Skeletal muscle tissue (tissue), 4 donors: Measurements from ENCODE around the gene PROB1. TPM values are rescaled to one million over a fixed set of nuclear protein-coding genes. Genes with fewer than 3 reads are reported as not detected.
"Not testable (repeated sequence)": the region's sequence is repeated elsewhere in the genome, so short reads cannot be mapped to it uniquely, and the experiment has no call there.

Experiments used
- H3K27ac ChIP-seq: one replicate; pipeline ENCODE4 v1.7.0; 2013; ENCODE audit warnings: mild to moderate bottlenecking, low read depth, low read length, inconsistent platforms
- H3K27me3 ChIP-seq, 3 donors: one replicate each; pipeline ENCODE4 v1.7.0; 2013; ENCODE audit warnings: low read length in 3 of 3; ENCODE audit not compliant: control insufficient read depth in 3 of 3, insufficient read depth in 3 of 3
- H3K36me3 ChIP-seq, 3 donors: one replicate each; pipeline ENCODE4 v1.7.0; 2013; ENCODE audit warnings: low read length in 3 of 3; ENCODE audit not compliant: control insufficient read depth in 3 of 3, insufficient read depth in 3 of 3
- H3K4me1 ChIP-seq, 3 donors: one replicate each; pipeline ENCODE4 v1.7.0; 2013; ENCODE audit warnings: low read length in 3 of 3, mild to moderate bottlenecking in 3 of 3; ENCODE audit not compliant: control insufficient read depth in 3 of 3, insufficient read depth in 3 of 3
- H3K4me3 ChIP-seq, 3 donors: one replicate each; pipeline ENCODE4 v1.7.0; 2013; ENCODE audit warnings: low read length in 3 of 3
- H3K9ac ChIP-seq, 3 donors: one replicate each; pipeline ENCODE4 v1.7.0; 2013; ENCODE audit warnings: low read length in 3 of 3, mild to moderate bottlenecking in 3 of 3, moderate library complexity in 2 of 3, low read depth in 1 of 3
- H3K9me3 ChIP-seq, 3 donors: one replicate each; pipeline ENCODE4 v1.7.0; 2013; ENCODE audit warnings: low read length in 3 of 3; ENCODE audit not compliant: control insufficient read depth in 3 of 3
- total RNA-seq: library from RNA; depleted of rRNA; stranded (reverse); fragments of >200 nt; gene quantifications from one replicate; pipeline ENCODE4 v1.2.3, GENCODE V29; 2014
- donor health status: Osteomylitis.

Gene PROB1, protein sequence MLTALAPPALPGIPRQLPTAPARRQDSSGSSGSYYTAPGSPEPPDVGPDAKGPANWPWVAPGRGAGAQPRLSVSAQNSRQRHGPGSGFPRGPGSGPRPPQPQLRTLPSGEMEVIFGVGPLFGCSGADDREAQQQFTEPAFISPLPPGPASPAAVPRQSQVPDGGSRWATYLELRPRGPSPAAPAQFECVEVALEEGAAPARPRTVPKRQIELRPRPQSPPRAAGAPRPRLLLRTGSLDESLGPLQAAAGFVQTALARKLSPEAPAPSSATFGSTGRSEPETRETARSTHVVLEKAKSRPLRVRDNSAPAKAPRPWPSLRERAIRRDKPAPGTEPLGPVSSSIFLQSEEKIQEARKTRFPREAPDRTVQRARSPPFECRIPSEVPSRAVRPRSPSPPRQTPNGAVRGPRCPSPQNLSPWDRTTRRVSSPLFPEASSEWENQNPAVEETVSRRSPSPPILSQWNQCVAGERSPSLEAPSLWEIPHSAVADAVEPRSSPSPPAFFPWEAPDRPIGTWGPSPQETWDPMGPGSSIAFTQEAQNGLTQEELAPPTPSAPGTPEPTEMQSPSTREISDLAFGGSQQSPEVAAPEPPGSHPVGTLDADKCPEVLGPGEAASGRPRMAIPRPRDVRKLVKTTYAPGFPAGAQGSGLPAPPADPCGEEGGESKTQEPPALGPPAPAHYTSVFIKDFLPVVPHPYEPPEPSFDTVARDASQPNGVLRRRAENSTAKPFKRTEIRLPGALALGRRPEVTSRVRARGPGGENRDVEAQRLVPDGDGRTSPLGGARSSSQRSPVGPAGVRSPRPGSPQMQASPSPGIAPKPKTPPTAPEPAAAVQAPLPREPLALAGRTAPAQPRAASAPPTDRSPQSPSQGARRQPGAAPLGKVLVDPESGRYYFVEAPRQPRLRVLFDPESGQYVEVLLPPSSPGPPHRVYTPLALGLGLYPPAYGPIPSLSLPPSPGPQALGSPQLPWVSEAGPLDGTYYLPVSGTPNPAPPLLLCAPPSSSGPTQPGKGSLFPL
- total RNA-seq = 23.5 TPM

DNA sequence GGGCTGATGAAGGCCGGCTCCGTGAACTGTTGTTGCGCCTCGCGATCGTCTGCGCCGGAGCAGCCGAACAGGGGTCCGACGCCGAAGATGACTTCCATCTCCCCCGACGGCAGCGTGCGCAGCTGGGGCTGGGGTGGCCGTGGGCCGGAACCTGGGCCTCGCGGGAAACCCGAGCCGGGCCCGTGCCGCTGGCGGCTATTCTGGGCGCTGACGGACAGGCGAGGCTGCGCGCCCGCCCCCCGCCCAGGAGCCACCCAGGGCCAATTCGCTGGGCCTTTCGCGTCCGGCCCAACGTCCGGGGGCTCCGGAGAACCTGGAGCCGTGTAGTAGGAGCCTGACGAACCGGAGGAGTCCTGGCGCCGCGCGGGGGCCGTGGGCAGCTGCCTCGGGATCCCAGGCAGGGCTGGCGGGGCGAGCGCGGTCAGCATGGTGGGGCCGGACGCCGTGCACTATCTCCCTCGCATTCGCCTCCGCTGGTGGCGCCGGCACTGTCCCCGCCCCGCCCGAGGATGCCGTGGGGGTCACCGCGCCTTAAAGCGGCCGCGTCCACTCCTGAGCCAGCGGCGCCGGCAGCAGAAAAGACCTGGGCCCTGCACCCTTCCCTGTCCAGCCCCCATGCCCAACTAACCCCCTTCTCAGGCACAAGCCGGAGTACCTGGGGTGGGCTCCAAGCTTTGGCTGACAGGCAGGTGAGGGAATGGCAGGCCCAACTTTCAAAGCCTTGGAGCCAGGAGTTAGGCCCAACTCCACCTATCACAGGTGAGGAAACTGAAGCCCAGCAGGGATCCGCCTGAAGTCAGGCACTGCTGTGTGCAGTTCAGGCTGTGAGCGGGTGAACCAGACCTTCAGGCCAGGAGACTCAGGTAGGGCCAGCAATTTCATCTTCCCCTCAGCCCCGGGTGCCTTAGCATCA is at the start of gene PROB1:
Gene PROB1, minus strand, starts transcription at position 451 of the 913 bp plus-strand sequence. Its CDS starts 23 bp downstream, at position 428.
- Histone ChIP-seq H3K4me3 (peak within 1 kb of the TSS; percentile 73 to 92 (median 85)), H3K9ac (peak within 1 kb of the TSS; percentile 96 to 98 (median 98)), H3K27me3 (no peaks in the 10 kb centered on the region), H3K27ac (peak within 1 kb of the TSS; percentile 98), H3K36me3 (peaks cover 7 to 15% (median 12%) of the 10 kb centered on the region in 3 donors), H3K4me1 (peaks cover 49 to 62% (median 56%) of the 10 kb centered on the region in 3 donors), H3K9me3 (no peaks in the 10 kb centered on the region)

DNA sequence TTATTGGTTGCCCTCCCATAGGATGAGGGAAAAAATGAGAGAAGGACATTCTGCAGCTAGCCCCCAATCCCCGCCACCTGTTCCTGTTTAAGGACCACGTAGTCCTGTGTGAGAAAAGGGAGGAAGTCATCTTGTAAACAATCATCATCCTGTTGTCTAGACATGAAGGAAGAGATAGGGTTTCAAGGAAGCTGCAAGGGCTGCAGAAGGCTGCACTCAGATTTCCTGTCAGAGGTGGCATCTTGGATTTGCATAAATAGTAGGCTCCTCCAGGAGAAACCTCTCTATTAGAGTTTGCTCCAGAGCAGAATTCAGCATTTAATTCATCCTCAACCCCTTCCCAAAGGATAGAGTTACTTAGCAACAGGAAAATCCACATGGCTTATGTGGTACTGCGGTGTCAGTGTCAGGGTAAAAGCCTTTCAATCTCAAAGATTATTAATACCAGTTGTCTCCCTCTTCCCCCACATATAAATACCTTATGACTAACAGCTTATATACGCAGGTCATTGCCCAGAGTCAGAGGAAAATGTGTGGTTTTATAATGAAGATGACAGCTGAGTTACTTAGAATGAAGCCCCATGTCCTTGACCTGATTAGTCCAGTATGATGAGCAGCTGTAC is 49.0 kb upstream of the PROB1 start:
- Histone ChIP-seq H3K36me3 (no peaks in the 10 kb centered on the region), H3K27me3 (no peaks in the 10 kb centered on the region), H3K27ac (no peak overlapping the region), H3K9ac (no peak overlapping the region), H3K4me3 (no peak overlapping the region), H3K9me3 (no peaks in the 10 kb centered on the region), H3K4me1 (peaks cover 5 to 12% (median 5%) of the 10 kb centered on the region in 3 donors)

DNA sequence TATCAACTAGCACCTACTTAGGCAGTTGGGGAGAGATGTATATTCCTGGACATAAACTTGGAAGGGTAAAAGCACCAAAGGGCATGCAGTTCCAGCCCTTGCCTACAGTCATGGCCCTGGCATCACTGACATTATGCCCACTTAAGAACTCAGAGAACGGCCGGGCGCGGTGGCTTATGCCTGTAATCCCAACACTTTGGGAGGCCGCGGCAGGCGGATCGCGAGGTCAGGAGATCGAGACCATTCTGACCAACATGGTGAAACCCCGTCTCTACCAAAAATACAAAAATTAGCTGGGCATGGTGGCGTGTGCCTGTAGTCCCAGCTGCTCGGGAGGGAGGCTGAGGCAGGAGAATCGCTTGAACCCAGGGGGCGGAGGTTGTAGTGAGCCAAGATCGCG is 45.5 kb upstream of the PROB1 start:
- not testable (repeated sequence) for H3K9me3 ChIP-seq

DNA sequence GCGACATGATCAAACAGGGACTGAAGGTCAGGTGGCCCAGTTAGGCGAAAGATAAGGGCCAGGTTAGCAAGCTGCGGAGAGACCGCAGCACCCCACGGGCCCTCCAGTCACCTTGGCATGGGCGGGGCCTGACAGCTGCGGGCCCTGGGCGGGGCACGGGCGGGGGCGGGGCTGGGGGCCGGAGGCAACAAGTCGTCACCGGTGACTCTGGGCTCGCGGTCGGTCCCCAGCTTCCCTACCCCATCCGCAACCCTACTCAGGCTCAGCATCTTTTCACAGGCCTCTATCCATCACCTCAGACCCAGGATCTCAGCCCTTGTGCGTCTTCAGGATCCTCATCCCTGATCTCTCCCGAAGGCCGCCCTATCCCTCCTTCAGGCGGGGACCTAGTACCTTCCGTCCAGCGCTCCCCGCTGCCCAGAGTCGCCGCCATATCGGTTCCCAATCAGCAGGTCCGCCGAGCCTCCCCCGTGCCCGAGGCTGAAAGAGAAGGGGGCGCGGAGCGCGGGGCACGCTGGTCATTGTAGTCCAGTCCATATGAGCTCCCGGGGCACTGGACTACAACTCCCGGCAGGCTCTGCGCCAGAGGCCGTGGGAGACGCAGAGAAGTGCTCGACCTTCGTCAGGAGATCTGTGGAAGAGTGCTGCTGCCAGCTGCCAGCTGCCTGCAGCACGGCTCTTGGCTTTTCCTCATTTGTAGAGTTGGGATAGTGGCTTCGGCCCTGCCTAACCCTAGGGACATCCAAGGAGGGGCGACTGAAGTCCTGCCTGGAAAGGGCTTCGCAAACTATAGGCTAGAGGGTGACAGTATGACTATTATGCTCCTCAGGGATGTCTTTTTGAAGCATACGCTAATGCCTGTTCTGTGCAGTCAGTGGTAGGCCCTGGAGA is 44.4 kb upstream of the PROB1 start, which contains the start of gene DNAJC18:
Gene DNAJC18, minus strand, starts transcription at position 513 of the 891 bp plus-strand sequence. Its CDS starts 80 bp downstream, at position 433.
- peaks cover 6 to 14% (median 7%) of the 10 kb centered on the region in 3 donors for H3K36me3 ChIP-seq
- H3K4me1 ChIP-seq = peaks cover 10 to 19% (median 10%) of the 10 kb centered on the region in 3 donors
- H3K4me3 ChIP-seq = peak within 1 kb of the TSS; percentile 99
- peak within 1 kb of the TSS; percentile 99 for H3K27ac ChIP-seq
- H3K9me3 ChIP-seq = no peaks in the 10 kb centered on the region
- no peaks in the 10 kb centered on the region for H3K27me3 ChIP-seq
- H3K9ac ChIP-seq = peak within 1 kb of the TSS; percentile 98 to 100 (median 99)

More for the DNA sequence above, 45.5 kb upstream of the PROB1 start:
- H3K27ac ChIP-seq, H3K9ac ChIP-seq, H3K27me3 ChIP-seq, H3K4me3 ChIP-seq: not testable (repeated sequence)
- Histone ChIP-seq H3K36me3 (peaks cover 6 to 12% (median 7%) of the 10 kb centered on the region in 3 donors), H3K4me1 (peaks cover 10 to 19% (median 10%) of the 10 kb centered on the region in 3 donors)

DNA sequence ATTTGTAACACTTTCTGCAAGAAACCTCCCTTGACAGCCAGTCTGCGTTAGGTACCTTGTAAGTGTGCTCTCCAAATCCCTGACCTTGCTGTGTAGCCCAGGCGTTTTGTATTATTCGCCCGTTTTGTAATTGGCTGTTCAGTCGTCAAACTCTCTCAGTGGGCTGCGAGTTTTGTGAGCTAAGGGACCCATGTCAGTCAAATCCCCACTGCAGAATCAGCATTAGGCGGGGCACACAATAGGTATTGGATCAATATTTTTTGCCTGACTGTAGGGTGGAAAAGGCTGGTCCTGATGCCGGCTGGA is 43.8 kb upstream of the PROB1 start:
- H3K4me3 ChIP-seq = peak overlapping the region; percentile 99
- no peaks in the 10 kb centered on the region for H3K9me3 ChIP-seq
- H3K27me3 ChIP-seq = no peaks in the 10 kb centered on the region
- H3K9ac ChIP-seq = peak overlapping the region; percentile 86 to 100 (median 98)
- peak overlapping the region; percentile 99 for H3K27ac ChIP-seq
- peaks cover 10 to 16% (median 10%) of the 10 kb centered on the region in 3 donors for H3K4me1 ChIP-seq
- peaks cover 7 to 16% (median 9%) of the 10 kb centered on the region in 3 donors for H3K36me3 ChIP-seq

DNA sequence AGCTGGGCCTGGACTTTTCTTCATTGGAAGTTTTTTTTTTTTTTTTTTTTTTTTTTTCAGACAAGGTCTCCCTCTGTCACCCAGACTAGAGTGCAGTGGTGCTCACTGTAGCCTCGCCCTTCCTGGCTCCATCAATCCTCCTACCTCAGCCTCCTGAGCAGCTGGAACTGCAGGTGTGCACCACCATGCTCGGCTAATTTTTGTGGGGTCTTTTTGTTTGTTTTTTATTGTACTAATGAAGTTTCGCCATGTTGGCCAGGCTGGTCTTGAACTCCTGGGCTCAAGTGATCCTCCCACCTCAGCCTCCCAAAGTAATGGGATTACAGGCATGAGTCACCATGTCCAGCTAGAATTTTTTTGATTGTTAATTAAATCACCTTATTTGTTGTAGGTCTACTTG is 40.8 kb upstream of the PROB1 start:
- no peaks in the 10 kb centered on the region for H3K27me3 ChIP-seq
- no peak overlapping the region for H3K9ac ChIP-seq
- H3K4me3 ChIP-seq = no peak overlapping the region
- H3K9me3 ChIP-seq = no peaks in the 10 kb centered on the region
- H3K4me1 ChIP-seq = peaks cover 10 to 16% (median 10%) of the 10 kb centered on the region in 3 donors
- no peak overlapping the region for H3K27ac ChIP-seq
- peaks cover 7 to 22% (median 14%) of the 10 kb centered on the region in 3 donors for H3K36me3 ChIP-seq

DNA sequence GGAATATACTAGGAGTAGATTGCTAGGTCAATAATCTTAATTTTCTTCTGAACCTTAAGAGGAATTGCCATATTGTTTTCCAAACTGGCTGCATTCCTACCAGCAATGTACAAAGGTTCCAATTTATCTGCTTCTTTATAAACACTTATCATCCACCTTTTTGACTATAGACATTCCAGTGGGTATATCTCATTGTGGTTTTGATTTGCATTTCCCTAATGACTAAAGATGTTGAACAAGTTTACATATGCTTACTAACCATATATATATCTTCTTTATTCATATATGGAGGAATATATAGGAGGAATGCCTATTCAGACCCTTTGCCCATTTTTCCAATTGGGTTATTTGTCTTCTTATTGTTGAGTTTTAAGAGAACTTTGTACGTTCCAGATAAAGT is 36.8 kb upstream of the PROB1 start:
- Histone ChIP-seq H3K27ac (no peak overlapping the region), H3K9ac (no peak overlapping the region), H3K27me3 (no peaks in the 10 kb centered on the region), H3K36me3 (peaks cover 8 to 24% (median 11%) of the 10 kb centered on the region in 3 donors), H3K4me3 (no peak overlapping the region), H3K4me1 (no peaks in the 10 kb centered on the region), H3K9me3 (no peaks in the 10 kb centered on the region)

DNA sequence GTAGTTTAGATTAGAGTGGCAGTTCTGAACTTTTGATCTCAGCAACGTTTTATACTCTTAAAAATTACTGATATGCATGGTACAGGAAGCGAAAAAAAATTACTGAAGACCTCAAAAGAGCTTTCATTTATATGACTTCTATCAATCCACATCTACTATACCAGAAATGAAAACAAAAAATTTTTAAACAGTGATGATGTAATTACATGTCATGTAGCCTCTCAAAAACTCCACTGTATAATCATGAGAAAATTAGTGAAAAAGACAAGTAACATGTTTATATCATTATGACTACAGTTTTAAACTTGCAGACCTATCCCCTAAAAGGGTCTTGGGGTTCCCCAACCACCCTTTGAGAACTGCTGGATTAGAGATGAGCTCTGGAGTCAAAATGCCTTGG is 35.1 kb upstream of the PROB1 start:
- Histone ChIP-seq H3K36me3 (peaks cover 8 to 21% (median 11%) of the 10 kb centered on the region in 3 donors), H3K4me1 (peaks cover 5 to 15% (median 5%) of the 10 kb centered on the region in 3 donors), H3K27ac (no peak overlapping the region), H3K4me3 (no peak overlapping the region), H3K9ac (no peak overlapping the region), H3K27me3 (no peaks in the 10 kb centered on the region), H3K9me3 (no peaks in the 10 kb centered on the region)
